B cell (primary cell): ENCODE measurements around the gene COQ2.

ENCODE experiments used
- EZH2 ChIP-seq: IDR thresholded peaks from 2 replicates; pipeline ENCODE4 v1.6.1; 2012; ENCODE audit warnings: borderline replicate concordance, low read depth, mild to moderate bottlenecking, moderate library complexity, low read length; ENCODE audit not compliant: insufficient read depth, poor library complexity, severe bottlenecking
- TF ChIP-seq, protein P1 (sequence below): fragments of 200-600 bp; IDR thresholded peaks from one replicate; pipeline ENCODE4 v1.8.0; 2022; ENCODE audit warnings: antibody characterized with exemption, mild to moderate bottlenecking

DNA sequence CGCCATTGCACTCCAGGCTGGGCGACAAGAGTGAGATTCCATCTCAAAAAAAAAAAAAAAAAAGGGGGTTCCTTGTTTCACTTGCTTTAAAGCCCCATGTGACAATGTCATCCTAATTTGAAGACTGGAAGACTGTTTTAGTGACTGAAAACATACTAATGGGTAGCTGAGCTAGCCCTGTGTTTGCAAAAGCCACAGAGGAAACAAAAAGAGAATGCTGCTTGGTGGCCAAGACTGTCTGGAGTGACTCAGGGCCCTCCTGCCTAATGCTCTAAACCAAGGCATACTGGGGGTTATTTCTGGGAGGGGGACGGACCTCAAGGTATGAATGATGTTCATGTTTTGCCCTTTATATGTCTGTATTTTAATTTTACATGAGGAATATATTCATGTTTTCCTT lies 34.1 kb upstream of the COQ2 start:
- TF ChIP-seq, protein P1, sequence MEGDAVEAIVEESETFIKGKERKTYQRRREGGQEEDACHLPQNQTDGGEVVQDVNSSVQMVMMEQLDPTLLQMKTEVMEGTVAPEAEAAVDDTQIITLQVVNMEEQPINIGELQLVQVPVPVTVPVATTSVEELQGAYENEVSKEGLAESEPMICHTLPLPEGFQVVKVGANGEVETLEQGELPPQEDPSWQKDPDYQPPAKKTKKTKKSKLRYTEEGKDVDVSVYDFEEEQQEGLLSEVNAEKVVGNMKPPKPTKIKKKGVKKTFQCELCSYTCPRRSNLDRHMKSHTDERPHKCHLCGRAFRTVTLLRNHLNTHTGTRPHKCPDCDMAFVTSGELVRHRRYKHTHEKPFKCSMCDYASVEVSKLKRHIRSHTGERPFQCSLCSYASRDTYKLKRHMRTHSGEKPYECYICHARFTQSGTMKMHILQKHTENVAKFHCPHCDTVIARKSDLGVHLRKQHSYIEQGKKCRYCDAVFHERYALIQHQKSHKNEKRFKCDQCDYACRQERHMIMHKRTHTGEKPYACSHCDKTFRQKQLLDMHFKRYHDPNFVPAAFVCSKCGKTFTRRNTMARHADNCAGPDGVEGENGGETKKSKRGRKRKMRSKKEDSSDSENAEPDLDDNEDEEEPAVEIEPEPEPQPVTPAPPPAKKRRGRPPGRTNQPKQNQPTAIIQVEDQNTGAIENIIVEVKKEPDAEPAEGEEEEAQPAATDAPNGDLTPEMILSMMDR, result no peak
- TF ChIP-seq EZH2, result no peak
